Large intestine (tissue), 3 donors: ENCODE measurements around the gene GNAQ. TPM values are rescaled to one million over a fixed set of nuclear protein-coding genes. Genes with fewer than 3 reads are reported as not detected.

Experiments
- DNase-seq, 2 donors: peaks; one replicate each; pipeline versions ENCODE4 v3.0.0 to v3.0.0-alpha.2; 2013
- H3K27ac ChIP-seq: one replicate; pipeline ENCODE4 v1.5.1; 2013; ENCODE audit warnings: low read length
- H3K27me3 ChIP-seq: 2 replicates; pipeline ENCODE4 v1.6.1; 2013; ENCODE audit warnings: low read length; ENCODE audit not compliant: control insufficient read depth, insufficient read depth
- H3K36me3 ChIP-seq: 2 replicates; pipeline ENCODE4 v1.6.1; 2013; ENCODE audit warnings: low read length; ENCODE audit not compliant: control insufficient read depth, insufficient read depth
- H3K4me1 ChIP-seq: one replicate; pipeline ENCODE4 v1.6.1; 2013; ENCODE audit warnings: low read length; ENCODE audit not compliant: control insufficient read depth, insufficient read depth
- H3K4me3 ChIP-seq: one replicate; pipeline ENCODE4 v1.5.1; 2013; ENCODE audit warnings: low read length
- H3K9me3 ChIP-seq: one replicate; pipeline ENCODE4 v1.6.1; 2013; ENCODE audit warnings: mild to moderate bottlenecking, low read depth, low read length, moderate library complexity; ENCODE audit not compliant: control insufficient read depth
- WGBS: methylation state at CpG from one replicate; pipeline ENCODE4 v1.1.5; 2013; ENCODE audit warnings: low lambda C conversion rate; ENCODE audit not compliant: insufficient coverage; 5-methylcytosine and 5-hydroxymethylcytosine counted together
- polyA plus RNA-seq: library from polyadenylated mRNA; unstranded; fragments of 120-200 nt; gene quantifications from one replicate; pipeline ENCODE4 v1.2.1, GENCODE V29; 2013

The GNAQ gene
- polyA plus RNA-seq, 1 donor, result 34.0 TPM

DNA sequence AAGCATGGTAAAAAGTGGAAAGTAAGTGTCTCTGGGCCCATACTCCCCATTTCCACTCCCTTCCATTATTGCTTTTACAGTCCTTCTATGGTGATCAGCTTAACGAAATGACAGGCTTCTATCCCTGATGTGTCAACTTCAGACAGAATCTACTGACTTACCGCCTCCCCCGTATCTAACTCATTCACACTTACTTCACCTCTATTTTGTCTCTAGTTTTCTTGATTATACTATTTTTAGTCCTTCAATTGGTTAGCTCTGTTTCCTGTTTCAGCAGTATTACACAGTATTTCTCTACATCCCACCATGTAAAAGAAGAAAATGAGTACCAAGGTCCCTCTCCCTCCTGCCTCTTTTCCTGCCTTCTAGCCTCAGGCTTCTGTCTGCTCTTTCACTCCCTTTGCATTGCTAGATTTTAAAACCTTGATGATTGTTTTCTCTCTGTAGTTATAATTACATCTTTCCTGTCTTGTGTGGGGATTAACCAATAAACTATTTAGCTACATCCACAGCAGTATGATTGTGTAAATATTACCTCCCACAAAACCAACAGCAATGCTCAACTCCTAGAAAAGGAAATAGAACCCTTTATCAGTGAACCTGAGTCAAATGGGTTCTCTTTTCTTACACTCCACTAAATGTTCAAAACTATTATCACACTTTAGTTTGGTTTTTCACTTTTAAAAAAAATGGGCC lies 53.4 kb downstream of the GNAQ start:
- no peaks in the 10 kb centered on the region for H3K27me3 ChIP-seq
- no peaks in the 10 kb centered on the region for H3K36me3 ChIP-seq
- peaks cover 18% of the 10 kb centered on the region for H3K4me1 ChIP-seq
- no peak overlapping the region for H3K4me3 ChIP-seq
- no peak for DNase-seq
- WGBS, result 88% methylated on average over 3 of the region's 3 CpGs
- no peaks in the 10 kb centered on the region for H3K9me3 ChIP-seq
- no peak overlapping the region for H3K27ac ChIP-seq

DNA sequence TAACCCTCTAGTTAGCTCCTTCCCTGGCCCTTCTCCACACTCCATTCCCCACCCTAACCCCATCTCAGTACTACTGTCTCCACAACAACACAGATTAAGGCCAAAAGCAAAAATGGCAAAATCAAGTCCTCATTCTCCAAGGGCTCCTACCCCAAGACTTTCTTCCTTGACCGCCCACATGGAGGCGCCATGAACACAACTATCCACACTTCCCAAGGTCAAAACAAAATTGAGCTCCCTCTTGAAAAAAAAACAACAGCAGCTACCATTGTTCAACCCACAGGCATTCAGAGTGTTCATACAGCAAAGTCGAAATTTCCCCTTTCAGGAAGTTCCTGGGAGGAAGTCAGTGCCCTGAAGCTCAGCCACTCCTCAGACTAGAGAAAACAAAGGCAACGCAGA lies 54.4 kb downstream of the GNAQ start:
- no CpG with 5 or more reads among the region's 4 CpGs for WGBS
- Histone ChIP-seq H3K4me1 (peaks cover 18% of the 10 kb centered on the region), H3K36me3 (no peaks in the 10 kb centered on the region), H3K27me3 (no peaks in the 10 kb centered on the region), H3K27ac (no peak overlapping the region), H3K4me3 (no peak overlapping the region), H3K9me3 (no peaks in the 10 kb centered on the region)
- DNase-seq, result peak in 1 of 2 donors; percentile 32

DNA sequence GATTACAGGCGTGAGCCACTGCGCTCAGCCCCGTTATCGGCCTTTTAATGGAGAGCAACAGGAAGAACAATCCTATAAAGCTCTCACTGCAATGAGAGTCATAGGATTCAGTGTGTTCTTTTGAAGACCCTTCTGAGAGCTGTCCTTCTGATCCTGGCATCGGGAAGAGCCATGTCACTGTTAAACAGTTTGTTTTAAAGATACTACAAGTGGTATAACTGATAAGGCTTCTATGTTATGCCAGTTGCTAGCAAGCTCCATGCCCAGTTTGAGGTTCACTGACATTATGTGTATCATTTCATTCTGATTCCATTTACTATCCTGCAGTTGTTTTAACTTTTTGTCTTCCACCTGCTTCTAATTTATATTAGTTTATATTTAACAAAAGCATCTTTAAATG lies 55.8 kb downstream of the GNAQ start:
- WGBS, result no CpG with 5 or more reads among the region's 5 CpGs
- DNase-seq, result no peak
- H3K4me3 ChIP-seq, result no peak overlapping the region
- no peak overlapping the region for H3K27ac ChIP-seq
- peaks cover 12% of the 10 kb centered on the region for H3K4me1 ChIP-seq
- H3K36me3 ChIP-seq, result no peaks in the 10 kb centered on the region
- no peaks in the 10 kb centered on the region for H3K27me3 ChIP-seq
- H3K9me3 ChIP-seq, result no peaks in the 10 kb centered on the region

DNA sequence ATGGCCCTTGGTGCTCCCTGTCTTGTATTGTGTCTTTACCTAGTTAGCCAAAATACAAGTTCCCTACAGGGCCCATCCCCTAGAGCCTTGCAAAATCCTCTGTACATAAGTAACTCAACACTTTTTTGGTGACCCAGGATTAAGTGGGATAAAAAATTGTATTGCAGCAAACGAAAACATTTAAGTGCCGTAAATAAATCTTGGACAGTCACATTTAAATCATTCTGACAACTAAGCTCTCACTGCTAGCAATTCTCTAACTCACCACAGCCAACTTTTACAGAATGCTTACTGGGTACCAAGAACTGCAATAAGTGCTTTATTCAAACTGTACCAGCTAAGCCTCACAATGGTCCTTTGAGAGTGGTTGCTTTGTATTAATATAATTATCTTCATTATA lies 56.6 kb downstream of the GNAQ start:
- no peak for DNase-seq
- no peak overlapping the region for H3K27ac ChIP-seq
- no peaks in the 10 kb centered on the region for H3K36me3 ChIP-seq
- H3K4me1 ChIP-seq, result peaks cover 7% of the 10 kb centered on the region
- no CpG with 5 or more reads among the region's 2 CpGs for WGBS
- no peaks in the 10 kb centered on the region for H3K9me3 ChIP-seq
- H3K4me3 ChIP-seq, result no peak overlapping the region
- H3K27me3 ChIP-seq, result no peaks in the 10 kb centered on the region

DNA sequence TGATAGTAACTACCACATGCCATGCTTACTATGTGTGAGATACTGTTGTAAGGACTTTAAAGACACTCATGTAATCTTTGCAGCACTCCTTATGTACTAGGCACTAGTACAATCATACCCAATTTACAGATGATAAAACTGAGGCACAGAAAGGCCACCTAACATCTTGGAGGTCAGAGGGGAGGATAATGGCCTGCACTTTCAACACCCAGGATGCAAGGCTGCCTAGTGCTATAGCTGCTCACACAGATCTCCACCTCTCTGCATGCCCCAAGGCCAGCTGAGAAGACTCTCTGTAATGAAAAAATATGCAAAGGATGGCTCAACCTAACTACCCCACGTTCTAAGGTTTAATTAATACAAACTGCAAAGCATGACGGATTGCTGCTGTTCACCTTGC lies 57.2 kb downstream of the GNAQ start:
- H3K9me3 ChIP-seq, result no peaks in the 10 kb centered on the region
- peaks cover 7% of the 10 kb centered on the region for H3K4me1 ChIP-seq
- H3K27ac ChIP-seq, result no peak overlapping the region
- no peak overlapping the region for H3K4me3 ChIP-seq
- WGBS, result 71% methylated on average over 1 of the region's 2 CpGs
- no peaks in the 10 kb centered on the region for H3K27me3 ChIP-seq
- no peaks in the 10 kb centered on the region for H3K36me3 ChIP-seq
- DNase-seq, result no peak

DNA sequence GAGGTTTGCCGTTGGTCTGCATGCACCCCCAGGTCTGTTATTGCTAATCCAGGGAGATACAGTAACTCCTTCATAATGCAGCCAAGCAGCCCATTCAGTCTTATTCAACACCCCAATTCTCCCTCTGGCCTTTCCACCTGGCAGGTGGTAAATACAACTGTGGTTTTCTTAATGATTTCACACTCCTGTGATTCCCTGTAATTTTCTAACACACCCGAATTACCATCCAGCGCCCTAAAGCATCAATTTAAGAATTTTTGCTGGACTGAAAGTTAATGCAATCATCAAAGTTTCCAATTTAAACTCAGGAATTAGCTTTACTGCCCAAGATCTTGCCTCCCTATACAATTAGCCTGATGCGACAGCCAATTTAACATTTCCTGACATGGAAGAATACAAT lies 62.5 kb downstream of the GNAQ start:
- Histone ChIP-seq H3K4me1 (no peaks in the 10 kb centered on the region), H3K27ac (no peak overlapping the region), H3K27me3 (no peaks in the 10 kb centered on the region), H3K36me3 (peaks cover 2% of the 10 kb centered on the region), H3K9me3 (no peaks in the 10 kb centered on the region), H3K4me3 (no peak overlapping the region)
- DNase-seq, result no peak
- WGBS, result 100% methylated on average over 1 of the region's 4 CpGs

DNA sequence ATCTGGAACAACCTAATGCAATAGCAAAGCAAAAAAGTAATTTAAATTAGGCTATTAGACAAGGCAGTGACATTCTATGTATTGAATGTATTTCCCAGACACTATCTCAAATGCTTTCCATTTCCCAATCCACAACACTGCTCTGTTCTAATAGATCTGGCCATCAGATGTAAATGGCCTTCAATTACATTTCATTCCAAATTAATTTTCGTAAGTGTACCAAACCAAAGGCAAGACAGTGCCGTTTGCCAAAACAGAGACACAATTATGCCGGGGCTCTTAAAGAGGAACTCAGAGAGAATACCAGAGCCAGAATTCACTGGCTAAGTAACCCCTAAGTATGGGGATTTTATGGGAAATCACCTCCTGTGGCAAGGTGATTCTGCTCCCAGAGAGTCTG lies 63.1 kb downstream of the GNAQ start:
- WGBS, result no CpG with 5 or more reads among the region's 3 CpGs
- no peak for DNase-seq
- H3K4me1 ChIP-seq, result no peaks in the 10 kb centered on the region
- H3K36me3 ChIP-seq, result peaks cover 2% of the 10 kb centered on the region
- no peaks in the 10 kb centered on the region for H3K9me3 ChIP-seq
- H3K4me3 ChIP-seq, result no peak overlapping the region
- no peak overlapping the region for H3K27ac ChIP-seq
- no peaks in the 10 kb centered on the region for H3K27me3 ChIP-seq

GRCh38 chr9:77966718-77967117 lies 64.9 kb downstream of the GNAQ start:
- Histone ChIP-seq H3K4me3 (no peak overlapping the region), H3K27me3 (no peaks in the 10 kb centered on the region), H3K9me3 (no peaks in the 10 kb centered on the region), H3K36me3 (peaks cover 2% of the 10 kb centered on the region), H3K4me1 (no peaks in the 10 kb centered on the region), H3K27ac (no peak overlapping the region)
- 95% methylated on average over 3 of the region's 8 CpGs for WGBS
- DNase-seq, result no peak

DNA sequence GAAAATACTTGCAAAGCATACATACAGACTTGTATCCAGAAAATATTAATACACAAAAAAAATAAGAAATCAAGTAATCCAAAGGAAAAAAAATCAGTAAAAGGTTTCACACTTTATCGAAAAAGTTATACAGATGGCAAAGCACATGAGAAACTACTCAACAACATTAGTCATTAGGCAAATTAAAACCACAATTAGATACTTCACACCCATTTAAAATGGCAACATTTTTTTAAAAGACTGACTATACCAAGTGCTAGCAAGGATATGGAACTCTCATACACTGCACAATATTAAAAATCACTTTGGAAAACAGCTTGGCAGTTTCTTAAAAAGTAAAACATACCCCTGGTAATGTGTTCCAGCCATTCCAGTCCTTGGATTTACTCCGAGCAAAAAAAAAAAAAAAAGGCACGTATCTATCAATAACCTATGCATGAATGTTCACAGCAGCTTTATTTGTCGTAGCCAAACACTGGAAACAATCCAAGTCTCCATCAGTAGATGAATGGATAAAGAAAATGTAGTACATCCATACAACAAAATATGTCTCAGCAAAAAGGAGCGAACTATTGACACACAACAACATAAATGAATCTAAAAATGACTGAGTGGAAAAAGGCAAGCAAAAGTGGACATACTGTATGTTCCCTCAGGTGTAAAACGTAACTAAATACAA lies 66.0 kb downstream of the GNAQ start:
- no peaks in the 10 kb centered on the region for H3K9me3 ChIP-seq
- H3K4me3 ChIP-seq, result no peak overlapping the region
- H3K27ac ChIP-seq, result no peak overlapping the region
- 87% methylated on average over 4 of the region's 6 CpGs for WGBS
- DNase-seq, result no peak
- no peaks in the 10 kb centered on the region for H3K4me1 ChIP-seq
- peaks cover 2% of the 10 kb centered on the region for H3K36me3 ChIP-seq
- H3K27me3 ChIP-seq, result no peaks in the 10 kb centered on the region

- no peaks in the 10 kb centered on the region for H3K4me1 ChIP-seq
- 83% methylated on average over 3 of the region's 3 CpGs for WGBS
These were observed 67.4 kb downstream of the GNAQ start for GRCh38 chr9:77964258-77964657.

DNA sequence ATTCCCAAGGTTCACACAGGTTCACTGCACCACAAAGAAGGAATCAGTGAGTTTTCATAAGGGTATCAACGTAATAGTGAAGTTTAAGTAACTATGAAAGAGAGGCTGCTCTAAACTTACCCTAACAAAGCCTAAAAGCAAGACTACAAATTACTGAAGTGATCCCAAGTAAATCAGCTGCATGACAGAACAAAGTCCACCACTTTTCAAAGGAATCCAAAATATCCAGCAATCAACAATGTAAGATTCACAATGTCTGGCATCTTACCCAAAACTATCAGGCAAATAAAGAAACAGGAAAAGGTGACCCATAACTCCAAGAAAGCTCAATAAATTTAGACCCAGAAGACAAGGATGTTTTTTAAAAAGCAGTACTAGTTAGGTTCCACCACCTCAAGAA lies 70.1 kb downstream of the GNAQ start:
- no CpG with 5 or more reads among the region's 1 CpG for WGBS
- DNase-seq, result no peak
- no peaks in the 10 kb centered on the region for H3K27me3 ChIP-seq
- H3K27ac ChIP-seq, result no peak overlapping the region
- no peaks in the 10 kb centered on the region for H3K4me1 ChIP-seq
- H3K36me3 ChIP-seq, result no peaks in the 10 kb centered on the region
- H3K9me3 ChIP-seq, result no peaks in the 10 kb centered on the region
- H3K4me3 ChIP-seq, result no peak overlapping the region

More at GRCh38 chr9:77964258-77964657, 67.4 kb downstream of the GNAQ start:
- Histone ChIP-seq H3K27ac (no peak overlapping the region), H3K27me3 (no peaks in the 10 kb centered on the region), H3K9me3 (no peaks in the 10 kb centered on the region), H3K36me3 (peaks cover 2% of the 10 kb centered on the region), H3K4me3 (no peak overlapping the region)
- no peak for DNase-seq
